ENCODE results near the gene PATJ.
"Not testable (repeated sequence)": the region's sequence is repeated elsewhere in the genome, so short reads cannot be mapped to it uniquely, and the experiment has no call there.

Gene PATJ

GRCh38 chr1:61743716-61744580, 1.7 kb downstream of the PATJ start:
- no peak for DNase-seq

DNA sequence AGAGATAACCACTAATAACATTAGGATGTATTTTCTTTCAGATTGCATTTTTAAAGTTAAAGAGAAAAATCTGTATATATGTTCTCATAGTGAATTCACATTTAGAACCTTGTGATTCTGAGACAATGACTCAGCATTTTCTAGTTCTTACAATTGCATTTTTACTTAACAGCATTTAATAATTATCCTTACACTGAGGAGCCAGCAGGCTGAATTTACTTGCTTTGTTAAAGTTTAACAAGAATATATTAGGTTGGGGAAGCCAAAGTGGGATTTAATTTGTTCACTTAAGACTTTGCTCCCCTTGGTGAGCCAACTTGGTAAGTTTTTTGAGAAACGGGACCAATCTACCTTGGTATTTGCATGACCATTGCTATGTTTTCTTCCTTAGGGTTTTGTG, 4.5 kb downstream of the PATJ start:
- no peak for DNase-seq

DNA sequence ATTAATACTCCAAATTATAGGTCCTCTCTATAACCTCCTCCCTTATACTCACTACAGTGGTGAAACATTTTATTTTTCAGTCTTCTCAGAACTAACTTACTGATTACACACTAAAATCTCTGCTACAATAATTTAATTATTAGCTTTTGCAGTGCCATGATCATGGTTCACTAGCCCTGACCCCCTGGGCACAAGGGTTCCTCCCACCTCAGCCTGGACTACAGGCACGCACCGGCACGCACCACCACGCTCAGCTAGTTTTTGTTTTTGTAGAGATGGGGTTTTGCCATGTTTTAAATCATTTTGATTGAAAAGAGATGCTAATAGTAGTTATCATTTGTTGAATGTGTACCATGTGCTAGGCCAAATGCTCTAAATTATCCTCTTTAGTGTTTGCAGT, 6.3 kb downstream of the PATJ start:
- no peak for DNase-seq

GRCh38 chr1:61749574-61749973, 7.3 kb downstream of the PATJ start:
- no peak for DNase-seq

- DNase-seq, result no peak
These were observed 10.7 kb downstream of the PATJ start for GRCh38 chr1:61752921-61753389.

DNA sequence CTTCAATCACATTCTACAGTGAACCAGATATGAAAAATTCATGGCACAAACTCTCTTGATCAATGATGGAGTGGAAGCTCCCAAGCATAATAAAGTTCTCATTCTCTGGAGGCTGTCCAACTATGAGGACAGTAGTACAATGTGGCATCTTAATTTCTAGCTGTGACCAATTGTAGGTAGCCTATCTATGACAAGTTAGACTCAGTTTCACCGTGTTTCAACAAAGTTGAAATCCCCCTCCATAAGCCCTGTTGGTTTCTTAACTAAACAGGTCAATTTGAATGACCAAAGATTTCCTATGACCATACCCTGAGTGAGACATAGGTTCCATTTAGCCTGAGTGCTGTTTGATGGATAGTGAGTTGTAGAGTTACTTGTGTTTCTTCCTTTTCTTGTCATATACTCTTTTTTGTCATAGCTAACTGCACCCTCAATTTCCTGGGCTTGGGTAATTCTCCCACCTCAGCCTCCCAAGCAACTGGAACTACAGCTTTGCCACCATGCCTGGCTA, 11.8 kb downstream of the PATJ start:
- DNase-seq, result no peak

- DNase-seq, result no peak
These were observed 12.3 kb downstream of the PATJ start for GRCh38 chr1:61754545-61754944.

DNA sequence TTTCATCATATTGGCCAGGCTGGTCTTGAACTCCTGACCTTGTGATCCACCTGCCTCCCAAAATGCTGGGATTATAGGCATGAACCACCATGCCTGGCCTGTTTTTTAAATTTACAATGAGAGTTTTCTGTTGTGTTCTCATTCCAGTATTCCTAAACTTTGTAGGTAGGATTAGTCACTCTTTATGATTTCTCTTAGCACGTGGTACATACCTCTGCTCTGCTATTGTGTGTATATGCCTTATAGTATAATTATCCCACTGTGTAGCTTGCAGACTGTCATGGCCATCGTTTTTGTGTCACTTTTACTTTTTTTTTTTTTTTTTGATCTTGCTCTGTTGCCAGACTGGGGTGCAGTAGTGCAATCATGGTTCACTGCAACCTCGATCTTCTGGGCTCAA, 14.5 kb downstream of the PATJ start:
- DNase-seq, result no peak

DNA sequence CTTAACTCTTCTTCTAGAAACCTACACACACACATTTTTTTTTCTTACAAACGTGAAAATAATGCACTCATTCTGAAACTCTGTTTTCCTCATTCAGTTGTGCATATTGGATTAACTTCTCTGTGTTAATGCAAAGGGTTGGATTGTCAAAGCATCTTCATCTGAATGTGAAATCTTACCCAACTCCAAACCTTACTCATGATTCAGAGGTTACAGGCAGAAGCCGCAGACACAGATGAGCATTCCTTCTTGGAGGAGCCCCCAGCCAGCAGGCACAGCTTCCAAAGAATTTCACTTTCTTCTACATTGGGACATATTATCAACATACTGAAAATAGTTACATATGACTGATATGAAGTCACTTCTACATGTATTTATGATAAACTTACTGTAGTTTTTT, 15.7 kb downstream of the PATJ start:
- no peak for DNase-seq

- DNase-seq, result no peak
These were observed 27.9 kb downstream of the PATJ start for GRCh38 chr1:61770131-61770530.

DNA sequence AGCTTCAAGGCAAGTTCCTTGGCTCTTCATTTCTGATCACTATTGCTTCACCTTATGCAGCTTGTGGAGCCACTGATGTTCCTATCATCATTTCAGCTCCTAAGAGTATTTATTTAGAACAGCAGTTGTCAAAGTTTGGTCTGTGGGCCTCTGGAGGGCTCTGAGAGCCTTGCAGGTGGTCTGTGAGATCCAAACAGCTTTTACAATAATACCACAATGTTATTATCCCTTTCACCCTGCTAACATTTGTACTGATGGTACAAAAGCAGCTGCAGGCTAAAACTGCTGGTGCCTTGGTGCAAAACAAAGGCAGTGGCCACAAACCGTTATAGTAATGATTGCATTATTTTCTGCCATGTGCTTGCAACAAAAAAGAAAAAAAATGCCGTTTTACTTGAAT, 33.8 kb downstream of the PATJ start:
- DNase-seq, result no peak

DNA sequence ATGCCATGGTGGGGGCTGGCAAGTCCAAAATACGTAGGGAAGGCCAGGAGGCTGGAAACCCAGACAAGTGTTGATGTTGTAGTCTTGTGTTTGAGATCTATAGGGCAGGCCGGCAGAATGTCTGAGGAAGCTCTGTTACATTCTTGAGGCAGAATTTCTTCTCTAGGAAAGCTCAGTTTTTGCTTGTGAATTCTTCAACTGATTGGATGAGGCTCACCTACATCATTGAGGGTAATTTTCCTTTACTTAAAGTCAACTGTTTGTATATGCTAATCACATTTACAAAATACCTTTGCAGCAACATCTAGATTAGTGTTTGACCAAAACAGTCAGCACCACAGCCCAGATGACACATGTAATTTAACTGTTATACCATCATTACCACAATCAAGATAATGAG, 37.0 kb downstream of the PATJ start:
- no peak for DNase-seq

DNA sequence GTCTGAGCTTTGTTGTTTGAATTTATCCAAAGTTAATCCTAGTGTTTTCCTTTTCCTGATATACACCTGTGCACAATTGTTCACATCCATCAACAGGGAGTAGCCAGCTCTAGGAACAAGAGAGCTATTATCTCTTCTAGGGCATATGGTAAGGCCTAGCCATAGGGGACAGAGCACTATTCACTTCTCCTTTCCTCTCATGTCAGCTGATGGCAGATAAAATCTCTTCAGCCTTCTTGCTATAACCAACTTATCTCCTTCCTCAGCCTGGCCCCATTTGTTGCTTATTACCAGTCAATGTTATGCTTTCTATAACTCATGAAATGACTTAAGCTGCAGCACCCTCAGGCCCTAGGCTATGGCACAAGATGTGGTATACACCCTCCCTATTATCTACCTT, 38.9 kb downstream of the PATJ start:
- DNase-seq, result no peak

DNA sequence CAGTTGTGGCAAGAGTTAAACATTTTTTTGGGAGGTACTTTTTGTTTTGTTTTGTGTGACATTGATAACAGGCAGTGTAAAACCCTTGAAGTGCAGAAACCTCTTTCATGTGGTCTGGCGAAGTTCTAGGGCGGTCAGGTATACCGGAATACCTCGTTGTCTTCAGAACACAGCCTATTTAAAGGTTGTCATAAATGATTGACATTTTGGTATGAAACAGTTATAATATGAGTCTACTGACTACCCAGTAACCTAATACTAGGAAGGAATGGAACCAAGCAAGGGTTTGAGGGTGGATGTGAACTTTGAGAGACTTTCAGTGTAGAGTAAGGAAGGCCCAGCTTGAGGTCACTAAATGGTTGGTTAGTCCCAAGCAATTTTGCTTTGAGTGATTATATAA, 40.5 kb downstream of the PATJ start:
- no peak for DNase-seq

DNA sequence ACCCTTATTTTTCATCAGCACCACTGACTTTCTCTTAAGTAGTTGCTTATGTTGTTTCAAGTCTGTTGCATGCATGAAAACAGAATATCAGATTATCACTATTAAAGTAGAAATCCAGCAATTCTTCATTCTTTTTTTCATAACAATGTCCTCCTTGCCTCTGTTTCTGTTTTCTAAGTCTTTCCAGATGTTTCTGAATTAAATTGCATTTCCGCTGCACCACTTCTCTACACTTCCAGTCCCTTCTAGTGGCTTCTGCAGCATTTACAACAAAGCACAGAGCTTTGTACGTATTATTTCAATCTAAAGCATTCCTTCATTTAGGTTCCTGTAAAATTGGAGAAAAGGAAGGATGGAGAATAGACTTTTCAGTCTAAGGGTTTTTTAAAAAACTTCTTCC, 42.4 kb downstream of the PATJ start:
- no peak for DNase-seq

- DNase-seq, result no peak
These were observed 48.6 kb downstream of the PATJ start for GRCh38 chr1:61790837-61791236.

DNA sequence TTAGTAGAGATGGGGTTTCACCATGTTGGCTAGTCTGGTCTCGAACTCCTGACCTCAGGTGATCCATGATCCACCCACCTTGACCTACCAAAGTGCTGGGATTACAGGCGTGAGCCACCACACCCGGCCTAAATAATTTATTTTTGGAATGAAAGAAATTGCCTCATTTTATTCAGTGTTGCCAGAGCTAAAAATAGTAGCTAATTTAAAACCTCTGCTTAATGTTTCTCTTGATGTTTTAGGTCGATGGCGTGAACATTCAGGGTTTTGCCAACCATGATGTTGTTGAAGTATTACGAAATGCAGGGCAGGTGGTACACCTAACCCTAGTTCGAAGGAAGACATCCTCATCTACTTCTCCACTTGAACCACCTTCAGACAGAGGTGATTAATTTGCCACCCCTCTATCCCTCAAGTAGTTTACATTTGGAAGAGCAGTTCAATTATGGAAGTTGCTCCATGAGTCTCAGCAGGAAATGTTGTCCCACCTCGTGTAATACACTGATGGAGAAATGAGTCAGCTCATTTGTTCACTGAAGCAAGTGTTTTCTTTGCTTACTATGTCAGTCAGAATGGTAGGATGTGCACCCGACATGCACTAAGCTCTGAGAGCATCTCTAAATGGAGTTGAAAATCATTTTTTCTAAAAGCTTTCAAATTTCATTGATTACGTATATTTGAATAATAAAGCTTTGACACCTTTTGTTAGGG, 54.9 kb downstream of the PATJ start:
- no peak for DNase-seq

DNA sequence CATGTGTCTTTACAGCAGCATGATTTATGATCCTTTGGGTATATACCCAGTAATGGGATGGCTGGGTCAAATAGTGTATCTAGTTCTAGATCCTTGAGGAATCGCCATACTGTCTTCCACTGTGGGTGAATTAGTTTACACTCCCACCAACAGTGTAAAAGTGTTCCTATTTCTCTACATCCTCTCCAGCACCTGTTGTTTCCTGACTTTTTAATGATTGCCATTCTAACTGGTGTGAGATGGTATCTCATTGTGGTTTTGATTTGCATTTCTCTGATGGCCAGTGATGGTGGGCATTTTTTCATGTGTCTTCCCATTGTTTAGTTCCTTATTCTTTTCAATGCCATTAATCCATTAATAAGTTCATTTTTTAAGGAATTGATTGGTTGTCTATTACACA, 58.8 kb downstream of the PATJ start:
- not testable (repeated sequence) for DNase-seq

- DNase-seq, result no peak
These were observed 65.4 kb downstream of the PATJ start for GRCh38 chr1:61807606-61808140.

DNA sequence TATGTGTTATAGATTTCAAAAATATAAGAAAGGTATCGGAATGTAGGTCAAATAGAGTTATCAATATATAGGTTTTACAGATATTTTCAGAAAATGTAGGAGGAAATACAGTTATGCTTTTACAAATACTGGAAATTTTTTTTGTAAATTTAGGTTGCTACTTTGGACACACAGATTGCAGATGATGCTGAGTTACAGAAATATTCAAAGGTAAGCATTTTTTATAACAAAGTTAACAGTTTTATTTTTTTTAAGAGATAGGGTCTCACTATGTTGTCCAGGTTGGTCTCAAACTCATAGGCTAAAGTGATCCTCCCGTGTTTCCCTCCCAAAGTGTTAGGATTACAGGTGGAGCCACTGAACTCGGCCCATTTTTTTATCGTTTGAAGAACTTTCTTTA, 66.0 kb downstream of the PATJ start:
- DNase-seq, result no peak

- DNase-seq, result no peak
These were observed 66.7 kb downstream of the PATJ start for GRCh38 chr1:61808968-61809367.

- DNase-seq, result peak in 1 of 2 donors; percentile 29
These were observed 70.6 kb downstream of the PATJ start for GRCh38 chr1:61812916-61813315.

- peak in 1 of 2 donors; percentile 30 for DNase-seq
These were observed 73.9 kb downstream of the PATJ start for GRCh38 chr1:61816191-61816590.

DNA sequence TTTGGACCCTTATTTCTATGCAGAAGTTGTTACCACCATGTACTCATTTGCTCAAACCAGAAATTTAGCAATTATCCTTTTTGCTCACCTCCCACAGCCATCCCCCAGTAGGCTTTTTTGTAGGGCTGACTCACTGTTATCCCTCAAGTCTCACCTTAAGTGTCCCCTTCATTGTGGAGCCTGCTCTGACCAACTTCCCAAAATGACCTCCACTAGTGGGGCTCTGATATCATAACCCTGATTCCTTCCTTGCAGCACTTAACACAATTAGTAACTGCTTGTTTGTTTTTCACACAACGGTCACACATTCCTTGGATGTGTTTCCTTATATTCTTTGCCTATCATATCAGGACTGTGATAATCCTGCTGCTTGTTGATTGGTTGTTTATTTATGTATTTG, 76.7 kb downstream of the PATJ start:
- no peak for DNase-seq

Measured in inflammatory macrophage treated with lipopolysaccharide for 1 hour (primary cell).